HTERT RPE-1 (cell line): ENCODE measurements around the gene RASAL2.

Source experiments
- in situ Hi-C: fragments of 300-500 bp; cut with MboI; formaldehyde crosslinking; loops from 4 replicates; pipeline ENCODE4 v1.14.3; 2020; ENCODE audit warnings: low sequenced_read_pairs

Gene RASAL2

GRCh38 chr1:178528953-178529335 is 435.0 kb downstream of the RASAL2 start:
- in situ Hi-C loops: no loop called here

- in situ Hi-C loops: no loop called here
Measured at GRCh38 chr1:178529364-178530036, 435.6 kb downstream of the RASAL2 start.

- in situ Hi-C loops: no loop called here
Measured at GRCh38 chr1:178530037-178530402, 436.1 kb downstream of the RASAL2 start.

GRCh38 chr1:178530502-178530901 is 436.6 kb downstream of the RASAL2 start:
- in situ Hi-C loops: no loop called here

GRCh38 chr1:178531887-178532286 is 438.0 kb downstream of the RASAL2 start:
- in situ Hi-C loops: no loop called here

GRCh38 chr1:178532392-178532791 is 438.5 kb downstream of the RASAL2 start:
- in situ Hi-C loops: no loop called here

DNA sequence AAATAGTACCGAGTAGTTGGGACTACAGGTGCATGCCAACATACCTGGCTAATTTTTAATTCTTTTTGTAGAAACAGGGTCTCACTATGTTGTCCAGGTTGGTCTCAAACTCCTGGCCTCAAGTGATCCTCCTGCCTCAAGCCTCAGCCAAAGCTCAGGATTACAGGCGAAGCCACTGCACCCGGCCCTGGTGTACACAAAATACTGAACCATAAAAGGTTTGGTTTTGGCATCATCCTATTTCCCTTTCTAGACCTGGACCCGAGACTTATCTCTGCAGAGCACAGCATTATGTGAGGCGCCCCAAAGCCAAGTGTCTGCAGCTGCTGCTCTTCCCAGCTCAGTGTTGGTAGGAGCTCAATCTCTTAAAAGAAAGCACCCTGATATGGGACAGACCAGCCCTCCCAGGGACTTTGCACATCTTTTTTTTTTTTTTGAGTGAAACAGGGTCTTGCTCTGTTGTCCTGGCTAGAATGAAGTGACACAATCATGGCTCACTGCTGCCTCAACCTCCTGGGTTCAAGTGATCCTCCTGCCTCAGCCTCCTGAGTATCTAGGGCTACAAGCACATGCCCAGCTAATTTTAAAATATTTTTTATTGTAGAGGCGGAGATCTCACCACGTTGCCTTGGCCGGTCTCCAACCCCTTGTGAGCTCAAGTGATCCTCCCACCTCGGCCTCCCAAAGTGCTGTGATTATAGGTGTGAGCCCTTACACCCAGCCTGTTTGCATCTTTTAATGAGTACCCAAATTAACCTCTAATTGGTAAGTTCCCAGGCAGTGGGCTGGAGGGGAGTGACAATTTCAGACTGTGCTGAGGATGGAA is 439.4 kb downstream of the RASAL2 start:
- in situ Hi-C loops: no loop called here
